H9 (cell line): ENCODE data around the gene CLDN2. TPM values are rescaled to one million over a fixed set of nuclear protein-coding genes. Genes with fewer than 3 reads are reported as not detected.

Experiments
- DNase-seq: peaks from one replicate; pipeline ENCODE4 v3.0.0-alpha.2; 2017
- H2AFZ ChIP-seq: one replicate; pipeline ENCODE4 v1.6.1; 2013; ENCODE audit warnings: mild to moderate bottlenecking, low read length, control low read depth, moderate library complexity
- H2AK5ac ChIP-seq: 2 replicates; pipeline ENCODE4 v1.6.1; 2013; ENCODE audit warnings: low read length, control low read depth, mixed read lengths; ENCODE audit not compliant: insufficient read length
- H2BK120ac ChIP-seq: one replicate; pipeline ENCODE4 v1.6.1; 2013; ENCODE audit warnings: low read depth, mild to moderate bottlenecking, low read length, control low read depth, inconsistent platforms; ENCODE audit not compliant: poor library complexity, severe bottlenecking
- H2BK12ac ChIP-seq: 2 replicates; pipeline ENCODE4 v1.6.1; 2013; ENCODE audit warnings: low read length, control low read depth, mixed read lengths, low read depth; ENCODE audit not compliant: insufficient read length
- H2BK15ac ChIP-seq: 2 replicates; pipeline ENCODE4 v1.6.1; 2013; ENCODE audit warnings: low read depth, low read length, control low read depth
- H2BK20ac ChIP-seq: one replicate; pipeline ENCODE4 v1.6.1; 2013; ENCODE audit warnings: low read depth, mild to moderate bottlenecking, low read length, control low read depth, inconsistent platforms; ENCODE audit not compliant: poor library complexity, severe bottlenecking
- H2BK5ac ChIP-seq: 2 replicates; pipeline ENCODE4 v1.6.1; 2013; ENCODE audit warnings: low read length, control low read depth, mixed read lengths; ENCODE audit not compliant: insufficient read length
- H3K14ac ChIP-seq: 2 replicates; pipeline ENCODE4 v1.6.1; 2013; ENCODE audit warnings: low read length, control low read depth; ENCODE audit not compliant: insufficient read depth
- H3K18ac ChIP-seq: 2 replicates; pipeline ENCODE4 v1.6.1; 2013; ENCODE audit warnings: low read depth, mild to moderate bottlenecking, mixed read lengths, low read length, control low read depth; ENCODE audit not compliant: insufficient read length
- H3K23ac ChIP-seq: 2 replicates; pipeline ENCODE4 v1.6.1; 2013; ENCODE audit warnings: low read length, control low read depth, mixed read lengths, low read depth; ENCODE audit not compliant: insufficient read length
- H3K23me2 ChIP-seq: 2 replicates; pipeline ENCODE4 v1.6.1; 2013; ENCODE audit warnings: low read depth, mild to moderate bottlenecking, mixed read lengths, low read length, control low read depth; ENCODE audit not compliant: insufficient read length, poor library complexity, severe bottlenecking
- H3K27ac ChIP-seq: 2 replicates; pipeline ENCODE4 v1.5.1; 2013; ENCODE audit warnings: low read length, control low read depth, mixed read lengths, low read depth; ENCODE audit not compliant: insufficient read length
- H3K27me3 ChIP-seq: 2 replicates; pipeline ENCODE4 v1.6.1; 2013; ENCODE audit warnings: low read length, control low read depth, inconsistent platforms; ENCODE audit not compliant: insufficient read depth
- H3K4ac ChIP-seq: 2 replicates; pipeline ENCODE4 v1.6.1; 2013; ENCODE audit warnings: low read depth, mild to moderate bottlenecking, control low read depth, inconsistent platforms, low read length, moderate library complexity
- H3K4me1 ChIP-seq: 2 replicates; pipeline ENCODE4 v1.6.1; 2013; ENCODE audit warnings: low read length, control low read depth, inconsistent platforms; ENCODE audit not compliant: insufficient read depth
- H3K4me2 ChIP-seq: 2 replicates; pipeline ENCODE4 v1.6.1; 2013; ENCODE audit warnings: low read length, control low read depth, mixed read lengths; ENCODE audit not compliant: insufficient read length, insufficient read depth
- H3K56ac ChIP-seq: 2 replicates; pipeline ENCODE4 v1.6.1; 2013; ENCODE audit warnings: low read depth, mild to moderate bottlenecking, mixed read lengths, low read length, control low read depth; ENCODE audit not compliant: insufficient read length
- H3K79me1 ChIP-seq: 2 replicates; pipeline ENCODE4 v1.6.1; 2013; ENCODE audit warnings: low read depth, mild to moderate bottlenecking, moderate library complexity, low read length, control low read depth, inconsistent platforms; ENCODE audit not compliant: insufficient read depth, poor library complexity, severe bottlenecking
- H3K79me2 ChIP-seq: 2 replicates; pipeline ENCODE4 v1.6.1; 2013; ENCODE audit warnings: low read length, control low read depth, inconsistent platforms; ENCODE audit not compliant: insufficient read depth
- H3K9ac ChIP-seq: 2 replicates; pipeline ENCODE4 v1.6.1; 2013; ENCODE audit warnings: low read length, control low read depth, mixed read lengths; ENCODE audit not compliant: insufficient read length; ENCODE audit errors: extremely low read depth
- H3K9me3 ChIP-seq: one replicate; pipeline ENCODE4 v1.6.1; 2013; ENCODE audit warnings: low read depth, low read length, inconsistent platforms; ENCODE audit not compliant: control insufficient read depth
- H3T11ph ChIP-seq: one replicate; pipeline ENCODE4 v1.6.1; 2013; ENCODE audit warnings: mild to moderate bottlenecking, low read length, control low read depth, inconsistent platforms
- H4K20me1 ChIP-seq: one replicate; pipeline ENCODE4 v1.6.1; 2013; ENCODE audit not compliant: control insufficient read depth, insufficient read length, insufficient read depth
- H4K5ac ChIP-seq: 2 replicates; pipeline ENCODE4 v1.6.1; 2013; ENCODE audit warnings: low read depth, mild to moderate bottlenecking, mixed read lengths, low read length, control low read depth; ENCODE audit not compliant: insufficient read length
- H4K8ac ChIP-seq: replicated peaks from 2 replicates; pipeline ENCODE4 v1.6.1; 2013; ENCODE audit warnings: low read length, control low read depth, mixed read lengths, low read depth; ENCODE audit not compliant: insufficient read length
- H4K91ac ChIP-seq: 2 replicates; pipeline ENCODE4 v1.6.1; 2013; ENCODE audit warnings: low read depth, mild to moderate bottlenecking, moderate library complexity, mixed read lengths, low read length, control low read depth; ENCODE audit not compliant: insufficient read length
- H3K27ac Mint-ChIP-seq, 3 experiments: 2 replicates in 2 of 3; 3 replicates in 1 of 3; pipeline ENCODE4 v1.8.0; 2020 to 2021; ENCODE audit warnings: mixed read lengths in 3 of 3, mild to moderate bottlenecking in 1 of 3, moderate library complexity in 1 of 3
- H3K27me3 Mint-ChIP-seq: 2 replicates; pipeline ENCODE4 v1.8.0; 2021; ENCODE audit warnings: low read depth, mild to moderate bottlenecking, moderate library complexity, mixed read lengths
- H3K36me3 Mint-ChIP-seq, 3 experiments: 2 replicates in 2 of 3; 3 replicates in 1 of 3; pipeline ENCODE4 v1.8.0; 2020 to 2021; ENCODE audit warnings: low read depth in 3 of 3, mixed read lengths in 3 of 3; ENCODE audit not compliant: insufficient read depth in 1 of 3
- H3K4me1 Mint-ChIP-seq, 2 experiments: 2 replicates each; pipeline ENCODE4 v1.8.0; 2020; ENCODE audit warnings: mixed read lengths in 2 of 2
- H3K4me3 Mint-ChIP-seq, 2 experiments: 2 replicates in 1 of 2; 3 replicates in 1 of 2; pipeline ENCODE4 v1.8.0; 2020 to 2021; ENCODE audit warnings: mild to moderate bottlenecking in 2 of 2, mixed read lengths in 2 of 2, moderate library complexity in 1 of 2
- H3K9me3 Mint-ChIP-seq, 2 experiments: 2 replicates in 1 of 2; 3 replicates in 1 of 2; pipeline ENCODE4 v1.8.0; 2020; ENCODE audit warnings: mild to moderate bottlenecking in 2 of 2, mixed read lengths in 2 of 2, moderate library complexity in 1 of 2
- CTCF ChIP-seq: fragments of 200-600 bp; sonication (generic); conservative IDR thresholded peaks from 3 replicates; pipeline ENCODE4 v1.8.0; 2021; ENCODE audit warnings: antibody characterized with exemption, mild to moderate bottlenecking
- WGBS: extraction: QIAGEN DNeasy Blood & Tissue Kit; methylation state at CpG from one replicate; pipeline ENCODE4 v1.1.7; 2013; ENCODE audit warnings: missing lambda C conversion rate, low lambda C conversion rate, mixed read lengths; ENCODE audit not compliant: insufficient read length; ENCODE audit errors: extremely low coverage; 5-methylcytosine and 5-hydroxymethylcytosine counted together
- total RNA-seq: library from RNA; stranded (reverse); gene quantifications from 2 replicates; pipeline ENCODE4 v1.2.1, GENCODE V29; 2021

CLDN2 gene
- total RNA-seq, 1 experiment from 2014 or later: not detected

- DNase-seq: no peak
- Histone ChIP-seq H2BK20ac (no peak overlapping the region), H3K9me3 (no peaks in the 10 kb centered on the region), H3K27ac (no peak overlapping the region), H4K5ac (no peak overlapping the region), H2BK120ac (no peak overlapping the region), H3K27me3 (no peaks in the 10 kb centered on the region), H3K14ac (no peak overlapping the region), H3K23me2 (no peaks in the 10 kb centered on the region), H3K4ac (no peak overlapping the region), H2BK12ac (no peak overlapping the region), H3K56ac (no peak overlapping the region), H4K8ac (no peak overlapping the region), H3K4me1 (no peaks in the 10 kb centered on the region), H4K20me1 (no peaks in the 10 kb centered on the region), H3K79me2 (no peaks in the 10 kb centered on the region), H2AFZ (no peak overlapping the region), H3K9ac (no peak overlapping the region), H3K18ac (no peak overlapping the region), H3K79me1 (no peaks in the 10 kb centered on the region), H2AK5ac (no peak overlapping the region), H3K4me2 (no peak overlapping the region), H2BK15ac (no peak overlapping the region), H4K91ac (no peak overlapping the region), H3K23ac (no peak overlapping the region), H2BK5ac (no peak overlapping the region), H3T11ph (no peak overlapping the region)
- Mint-ChIP-seq H3K9me3 (peaks cover 0 to 57% of the 10 kb centered on the region in 2 experiments; a peak in 2 of 5 replicates), H3K4me3 (no peak overlapping the region), H3K27ac (no peak overlapping the region), H3K36me3 (no peaks in the 10 kb centered on the region; a peak in 1 of 7 replicates), H3K27me3 (no peaks in the 10 kb centered on the region), H3K4me1 (peaks cover 9 to 13% of the 10 kb centered on the region in 2 experiments)
- no peak for TF ChIP-seq CTCF
- WGBS: no CpG with 5 or more reads among the region's 1 CpG
These were observed 20.4 kb upstream of the CLDN2 start for GRCh38 chrX:106899841-106900240.
